HG02759 (cell line): Measurements from ENCODE around the gene SIMC1.
A peak's percentile ranks its signal among the peaks of the same experiment; 100 is the strongest.

ENCODE experiments used
- ATAC-seq: cut with Tn5 transposase; IDR thresholded peaks from one replicate; pipeline ENCODE4 v1.9.1; 2021; ENCODE audit warnings: mild to moderate bottlenecking, moderate library complexity; ENCODE audit not compliant: unreplicated experiment

Gene SIMC1

GRCh38 chr5:176361437-176362232 is 123.4 kb downstream of the SIMC1 start, which contains the start of gene KIAA1191:
TSS of gene KIAA1191 (minus strand) at chr5:176361764. CDS start at chr5:176359508, 2,256 bp downstream.
- ATAC-seq: peak; percentile 84

DNA sequence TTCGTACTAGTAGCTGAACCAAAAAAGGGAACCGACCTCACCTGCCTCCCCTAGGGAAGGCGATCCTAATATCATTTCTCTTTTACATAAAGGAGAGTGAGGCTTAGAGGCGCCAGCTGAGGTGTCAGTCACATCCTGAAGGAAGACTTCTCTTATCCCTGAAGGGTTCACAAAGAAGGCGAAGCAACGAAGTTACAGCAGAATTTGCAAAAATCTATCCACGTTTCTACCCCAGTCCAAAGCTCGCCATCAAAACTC is 123.9 kb downstream of the SIMC1 start:
- peak; percentile 1 for ATAC-seq

DNA sequence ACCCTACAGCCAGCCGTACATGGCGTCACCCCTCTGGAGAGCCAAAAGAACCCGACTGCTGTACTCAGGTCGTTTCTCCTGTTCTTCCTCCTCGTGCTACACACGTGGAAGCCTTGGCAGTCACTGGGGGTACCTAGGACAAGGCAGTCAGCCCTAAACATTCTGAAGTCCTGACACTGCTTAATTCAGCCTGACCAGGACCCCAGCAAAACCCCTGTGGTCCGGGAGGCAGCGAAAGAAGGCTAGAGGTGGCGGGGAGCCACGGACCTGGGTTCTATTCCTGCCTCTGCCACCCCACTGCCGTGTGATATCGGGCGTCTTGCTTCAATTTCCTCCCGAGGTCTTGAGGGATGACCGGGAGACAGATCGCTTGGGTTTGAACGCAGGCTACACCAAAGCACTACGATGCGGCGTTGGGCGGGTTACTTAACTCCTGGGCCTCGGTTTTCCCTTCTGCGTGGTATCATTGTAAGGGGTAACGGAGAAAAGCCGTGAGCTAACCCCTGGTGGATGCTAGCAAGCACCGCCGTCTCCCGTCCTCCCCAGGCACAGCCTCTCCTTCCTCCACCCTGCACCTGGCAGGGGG is 126.6 kb downstream of the SIMC1 start:
- no peak for ATAC-seq

GRCh38 chr5:176365351-176366231 is 127.4 kb downstream of the SIMC1 start, which contains the start of gene ARL10:
TSS of gene ARL10 (plus strand) at chr5:176365487. CDS start at chr5:176365564, 77 bp downstream.
- peak; percentile 53 for ATAC-seq

- ATAC-seq: no peak
These were observed 128.1 kb downstream of the SIMC1 start for GRCh38 chr5:176366232-176366894.

DNA sequence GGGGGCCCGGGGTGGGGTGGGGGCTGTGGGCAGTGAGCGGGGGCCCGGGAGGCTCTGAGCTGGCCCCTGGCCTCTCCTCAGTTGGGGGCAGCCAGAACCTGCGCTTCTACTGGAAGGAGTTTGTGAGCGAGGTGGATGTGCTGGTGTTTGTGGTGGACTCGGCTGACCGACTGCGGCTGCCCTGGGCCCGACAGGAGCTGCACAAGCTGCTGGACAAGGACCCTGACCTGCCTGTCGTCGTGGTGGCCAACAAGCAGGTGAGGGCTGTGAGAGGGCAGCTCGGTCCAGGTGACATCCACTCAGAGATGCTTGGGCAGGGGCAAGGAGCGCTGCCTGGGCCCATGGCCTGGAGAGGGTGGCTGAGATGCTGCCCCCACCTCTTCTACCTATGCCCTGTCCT is 130.5 kb downstream of the SIMC1 start:
- ATAC-seq: no peak

GRCh38 chr5:176369934-176370711 is 131.9 kb downstream of the SIMC1 start:
- ATAC-seq: no peak

GRCh38 chr5:176371621-176372539 is 133.7 kb downstream of the SIMC1 start:
- no peak for ATAC-seq

DNA sequence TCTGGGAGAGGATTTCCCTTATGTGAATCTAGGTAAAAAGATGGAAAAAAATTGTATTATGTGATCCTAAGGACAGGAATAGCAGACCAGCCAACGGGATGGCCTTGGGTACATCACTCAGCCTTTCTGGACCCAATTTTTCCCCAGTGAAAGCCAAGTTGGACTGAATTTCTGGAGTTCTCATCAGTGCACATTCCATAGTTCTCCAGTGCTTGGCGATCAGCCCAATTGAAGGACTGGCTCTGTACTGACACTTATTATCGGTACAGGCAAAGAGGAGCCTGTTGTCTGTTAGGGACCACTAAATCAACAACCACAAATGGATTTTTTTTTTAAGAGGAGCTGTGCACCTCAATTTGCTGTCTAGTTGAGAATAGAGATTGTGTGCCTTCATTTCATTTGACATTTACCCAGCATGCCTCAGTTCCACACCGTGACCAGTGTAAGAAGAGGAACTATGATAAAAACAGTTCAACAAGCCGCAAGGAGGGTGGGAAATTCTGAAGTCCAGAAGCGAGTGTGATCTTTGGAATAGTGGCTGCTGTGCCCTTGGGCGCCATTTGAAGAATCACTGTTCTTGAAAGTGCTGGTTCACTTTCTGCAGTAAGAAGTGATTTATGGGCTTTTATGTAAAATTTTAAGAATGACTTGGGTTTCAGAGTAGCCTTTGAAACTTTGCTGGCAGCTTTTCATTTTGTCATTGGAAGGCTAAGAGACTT is 135.0 kb downstream of the SIMC1 start:
- no peak for ATAC-seq

GRCh38 chr5:176379881-176380280 is 141.7 kb downstream of the SIMC1 start:
- ATAC-seq: no peak

- no peak for ATAC-seq
These were observed 143.2 kb downstream of the SIMC1 start for GRCh38 chr5:176381423-176381822.

DNA sequence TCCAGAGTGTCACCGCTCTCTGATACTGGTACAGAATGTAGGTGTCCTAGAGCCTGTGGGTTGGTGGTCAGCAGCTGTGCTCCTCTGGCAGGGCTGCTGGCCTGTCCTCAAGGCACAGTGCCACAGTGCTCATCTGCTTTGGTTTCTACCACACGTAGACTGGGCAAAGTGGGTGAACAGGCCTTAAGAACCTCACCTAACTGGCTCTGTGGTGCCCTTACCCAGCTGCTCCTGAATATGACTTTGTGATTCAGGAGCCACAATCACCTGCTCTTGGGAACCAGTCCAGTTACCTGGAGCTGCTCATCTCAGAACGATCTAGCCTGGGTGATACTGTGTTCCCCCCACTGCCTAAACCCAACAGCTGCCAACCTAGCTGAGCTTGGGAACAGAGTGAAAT is 143.8 kb downstream of the SIMC1 start:
- no peak for ATAC-seq

DNA sequence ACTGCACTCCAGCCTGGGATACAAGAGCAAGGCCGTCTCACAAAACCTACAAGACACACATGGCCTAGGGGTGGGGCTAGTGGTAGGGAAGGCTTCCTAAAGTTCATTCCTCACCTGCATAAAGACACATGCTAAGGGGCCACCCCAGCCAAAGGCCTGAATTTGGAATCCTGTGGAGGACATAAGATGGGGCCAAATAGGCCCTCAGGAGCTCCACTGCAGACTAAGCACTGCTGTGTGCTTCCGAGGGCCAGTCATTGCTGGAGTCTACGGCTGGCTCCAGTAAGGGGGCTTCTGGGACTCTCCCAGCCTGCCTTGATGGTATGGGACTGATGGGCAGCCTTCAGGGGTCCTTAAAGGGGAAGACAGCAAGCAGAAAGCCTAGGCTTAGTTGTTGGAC is 144.5 kb downstream of the SIMC1 start:
- ATAC-seq: no peak

GRCh38 chr5:176383248-176383905 is 145.2 kb downstream of the SIMC1 start:
- ATAC-seq: no peak

- ATAC-seq: no peak
These were observed 145.7 kb downstream of the SIMC1 start for GRCh38 chr5:176383961-176384360.

GRCh38 chr5:176384366-176384930 is 146.2 kb downstream of the SIMC1 start:
- ATAC-seq: no peak

DNA sequence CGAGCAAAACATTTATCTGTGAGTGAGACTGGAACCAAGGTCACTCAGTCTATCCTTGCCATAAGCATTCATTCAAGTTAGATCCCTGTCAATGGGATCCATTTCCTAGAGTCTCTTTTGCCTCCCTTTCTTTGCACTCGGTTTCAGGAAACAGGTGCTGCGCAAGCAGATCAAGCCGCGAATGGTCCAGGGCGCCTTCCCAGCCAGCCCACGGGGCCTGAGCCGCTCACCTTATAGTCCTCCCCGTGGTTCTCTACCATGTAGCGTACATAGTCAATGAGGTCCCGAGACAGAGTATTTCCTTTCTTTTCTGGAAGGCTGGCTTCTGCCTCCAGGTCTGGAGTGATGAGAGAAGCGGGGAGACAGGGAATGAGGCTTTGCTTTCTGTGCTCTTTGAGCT is 146.8 kb downstream of the SIMC1 start:
- no peak for ATAC-seq

DNA sequence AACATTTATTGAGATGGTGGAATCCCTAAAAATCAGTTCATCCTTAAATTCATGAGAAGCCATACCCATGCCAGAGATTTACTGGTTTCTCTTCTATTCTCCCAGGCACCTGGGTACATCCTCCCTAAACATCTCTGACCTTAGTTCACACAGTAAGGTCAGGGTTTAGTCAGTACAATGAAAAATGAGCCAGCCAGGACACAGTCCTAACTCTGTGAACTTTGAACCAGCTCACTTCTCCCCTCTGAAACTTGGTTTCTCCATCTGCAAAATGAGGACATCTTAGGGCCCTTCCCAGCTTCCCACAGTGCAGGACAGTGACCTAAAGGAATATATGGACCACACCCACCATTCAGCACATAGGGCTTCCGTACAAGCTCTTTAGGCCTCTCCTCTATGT is 148.3 kb downstream of the SIMC1 start:
- ATAC-seq: no peak
